ENCODE measurements around the gene HCAR1. TPM values are rescaled to one million over a fixed set of nuclear protein-coding genes. Genes with fewer than 3 reads are reported as not detected.
A peak's percentile ranks its signal among the peaks of the same experiment; 100 is the strongest.
"Not testable (repeated sequence)": the region's sequence is repeated elsewhere in the genome, so short reads cannot be mapped to it uniquely, and the experiment has no call there.

The HCAR1 gene
- total RNA-seq, 1 donor from 2014 or later = 0.13 TPM

- peak in 1 of 2 donors; percentile 47 for DNase-seq (ENCODE audit: low read depth in 2 of 2)
These were observed 9.5 kb downstream of the HCAR1 start for GRCh38 chr12:122721057-122721545.

- not testable (repeated sequence) for DNase-seq (ENCODE audit: low read depth in 2 of 2)
These were observed 14.0 kb downstream of the HCAR1 start, which contains the start of gene HCAR3 for GRCh38 chr12:122716658-122717057. Gene HCAR3, minus strand, starts transcription at chr12:122716811. Its CDS starts 74 bp downstream, at chr12:122716737.

GRCh38 chr12:122715211-122715610, 15.4 kb downstream of the HCAR1 start:
- not testable (repeated sequence) for DNase-seq (ENCODE audit: low read depth in 2 of 2)

GRCh38 chr12:122713491-122714188, 17.0 kb downstream of the HCAR1 start:
- DNase-seq (ENCODE audit: low read depth in 2 of 2) = not testable (repeated sequence)

- not testable (repeated sequence) for DNase-seq (ENCODE audit: low read depth in 2 of 2)
These were observed 19.4 kb downstream of the HCAR1 start for GRCh38 chr12:122711266-122711665.

- not testable (repeated sequence) for DNase-seq (ENCODE audit: low read depth in 2 of 2)
These were observed 20.3 kb downstream of the HCAR1 start for GRCh38 chr12:122710341-122710740.

- not testable (repeated sequence) for DNase-seq (ENCODE audit: low read depth in 2 of 2)
These were observed 21.4 kb downstream of the HCAR1 start for GRCh38 chr12:122709287-122709686.

- not testable (repeated sequence) for DNase-seq (ENCODE audit: low read depth in 2 of 2)
These were observed 26.8 kb downstream of the HCAR1 start for GRCh38 chr12:122703841-122704240.

- DNase-seq (ENCODE audit: low read depth in 2 of 2) = not testable (repeated sequence)
These were observed 27.6 kb downstream of the HCAR1 start, which contains the start of gene HCAR2 for GRCh38 chr12:122702890-122703611. Gene HCAR2, minus strand, starts transcription at chr12:122703357. Its CDS starts 74 bp downstream, at chr12:122703283.

- DNase-seq (ENCODE audit: low read depth in 2 of 2) = not testable (repeated sequence)
These were observed 29.2 kb downstream of the HCAR1 start for GRCh38 chr12:122701481-122701880.

- not testable (repeated sequence) for DNase-seq (ENCODE audit: low read depth in 2 of 2)
These were observed 30.5 kb downstream of the HCAR1 start for GRCh38 chr12:122700038-122700710.

GRCh38 chr12:122696922-122697321, 33.7 kb downstream of the HCAR1 start:
- DNase-seq (ENCODE audit: low read depth in 2 of 2) = not testable (repeated sequence)

- no peak for DNase-seq (ENCODE audit: low read depth in 2 of 2)
These were observed 39.1 kb downstream of the HCAR1 start for GRCh38 chr12:122691566-122691965.

- no peak for DNase-seq (ENCODE audit: low read depth in 2 of 2)
These were observed 42.4 kb downstream of the HCAR1 start for GRCh38 chr12:122688291-122688690.

- no peak for DNase-seq (ENCODE audit: low read depth in 2 of 2)
These were observed 43.6 kb downstream of the HCAR1 start for GRCh38 chr12:122687086-122687485.

GRCh38 chr12:122686538-122686937, 44.1 kb downstream of the HCAR1 start:
- no peak for DNase-seq (ENCODE audit: low read depth in 2 of 2)

GRCh38 chr12:122684297-122684813, 46.3 kb downstream of the HCAR1 start:
- no peak for DNase-seq (ENCODE audit: low read depth in 2 of 2)

GRCh38 chr12:122681814-122682213, 48.8 kb downstream of the HCAR1 start:
- DNase-seq (ENCODE audit: low read depth in 2 of 2) = no peak

- not testable (repeated sequence) for DNase-seq (ENCODE audit: low read depth in 2 of 2)
These were observed 49.7 kb downstream of the HCAR1 start for GRCh38 chr12:122680989-122681388.

- DNase-seq (ENCODE audit: low read depth in 2 of 2) = not testable (repeated sequence)
These were observed 53.9 kb downstream of the HCAR1 start for GRCh38 chr12:122676781-122677180.

Data from dermis microvascular lymphatic vessel endothelial cell (primary cell).